ENCODE data around the gene GMDS.

Gene GMDS

DNA sequence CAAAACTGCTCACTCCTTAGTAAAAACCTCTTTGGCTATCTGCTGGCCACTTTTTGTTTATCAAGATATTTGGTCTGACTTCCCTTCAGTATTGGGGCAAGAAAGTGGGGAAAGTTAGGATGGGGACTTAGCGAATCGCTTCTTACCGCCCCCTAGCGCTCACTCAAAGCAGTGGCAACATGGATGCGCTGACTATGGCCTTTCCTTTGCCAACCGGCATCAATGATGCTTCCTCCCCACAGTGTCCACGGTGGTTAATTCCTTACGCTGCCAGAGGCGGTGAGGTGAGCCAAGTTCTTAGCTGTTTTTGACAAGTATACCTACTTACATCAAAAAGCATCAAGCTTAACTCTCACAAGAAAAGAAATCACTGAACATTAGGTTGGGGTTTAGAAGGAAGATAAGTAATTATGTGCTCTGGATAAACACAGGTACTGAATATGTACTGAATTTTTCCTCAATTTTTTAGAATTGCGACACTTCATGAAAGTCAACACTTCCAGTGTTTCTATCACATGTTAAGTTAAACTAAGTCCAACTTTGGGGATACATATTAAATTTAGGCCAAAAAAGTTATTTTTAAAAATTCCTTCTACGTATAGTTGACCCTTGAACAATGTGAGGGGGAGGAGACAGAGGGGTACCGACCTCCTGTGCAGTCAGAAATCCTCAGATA is 86.7 kb downstream of the GMDS start:
- Histone ChIP-seq H3K27ac (ENCODE audit: low read length) (no peak overlapping the region), H3K4me1 (ENCODE audit: control insufficient read depth, insufficient read depth, low read length) (no peaks in the 10 kb centered on the region), H3K9me3 (ENCODE audit: control insufficient read depth in 2 of 2, low read length in 2 of 2) (no peaks in the 10 kb centered on the region), H3K4me3 (ENCODE audit: low read length in 2 of 2) (no peak overlapping the region), H3K36me3 (ENCODE audit: control insufficient read depth in 2 of 2, insufficient read depth in 2 of 2, low read length in 2 of 2) (no peaks in the 10 kb centered on the region), H3K27me3 (ENCODE audit: control insufficient read depth in 1 of 2, insufficient read depth in 2 of 2, low read length in 2 of 2) (no peaks in the 10 kb centered on the region), H3K9ac (ENCODE audit: low read length in 2 of 2) (no peak overlapping the region)

- no peak overlapping the region for H3K4me3 ChIP-seq (ENCODE audit: low read length in 2 of 2)
- no peaks in the 10 kb centered on the region for H3K9me3 ChIP-seq (ENCODE audit: control insufficient read depth in 2 of 2, low read length in 2 of 2)
- H3K27me3 ChIP-seq (ENCODE audit: control insufficient read depth in 1 of 2, insufficient read depth in 2 of 2, low read length in 2 of 2), result no peaks in the 10 kb centered on the region
- H3K27ac ChIP-seq (ENCODE audit: low read length), result no peak overlapping the region
- no peak overlapping the region for H3K9ac ChIP-seq (ENCODE audit: low read length in 2 of 2)
- H3K36me3 ChIP-seq (ENCODE audit: control insufficient read depth in 2 of 2, insufficient read depth in 2 of 2, low read length in 2 of 2), result no peaks in the 10 kb centered on the region
- no peaks in the 10 kb centered on the region for H3K4me1 ChIP-seq (ENCODE audit: control insufficient read depth, insufficient read depth, low read length)
These were observed 87.8 kb downstream of the GMDS start for GRCh38 chr6:2157441-2158127.

DNA sequence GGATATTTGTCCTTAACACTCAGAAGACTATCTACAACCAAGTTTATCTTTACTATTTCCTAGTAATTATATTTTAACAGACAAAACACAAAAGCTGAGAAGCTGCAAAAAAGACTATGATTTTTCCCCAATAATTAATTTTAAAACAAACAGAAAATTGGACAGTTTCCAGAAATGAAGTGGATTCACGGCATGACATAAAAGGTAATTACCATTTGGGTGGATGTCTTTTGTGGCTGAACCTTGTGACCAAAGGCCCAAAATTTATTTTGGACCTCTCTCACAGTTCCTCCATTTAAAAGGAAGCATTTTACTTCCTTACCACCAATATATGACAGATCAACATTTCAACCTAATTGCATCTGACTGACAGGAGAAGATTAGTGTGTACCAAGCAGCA is 90.2 kb downstream of the GMDS start:
- no peaks in the 10 kb centered on the region for H3K27me3 ChIP-seq (ENCODE audit: control insufficient read depth in 1 of 2, insufficient read depth in 2 of 2, low read length in 2 of 2)
- no peak overlapping the region for H3K9ac ChIP-seq (ENCODE audit: low read length in 2 of 2)
- no peaks in the 10 kb centered on the region for H3K36me3 ChIP-seq (ENCODE audit: control insufficient read depth in 2 of 2, insufficient read depth in 2 of 2, low read length in 2 of 2)
- no peaks in the 10 kb centered on the region for H3K4me1 ChIP-seq (ENCODE audit: control insufficient read depth, insufficient read depth, low read length)
- H3K9me3 ChIP-seq (ENCODE audit: control insufficient read depth in 2 of 2, low read length in 2 of 2), result no peaks in the 10 kb centered on the region
- no peak overlapping the region for H3K4me3 ChIP-seq (ENCODE audit: low read length in 2 of 2)
- H3K27ac ChIP-seq (ENCODE audit: low read length), result no peak overlapping the region

DNA sequence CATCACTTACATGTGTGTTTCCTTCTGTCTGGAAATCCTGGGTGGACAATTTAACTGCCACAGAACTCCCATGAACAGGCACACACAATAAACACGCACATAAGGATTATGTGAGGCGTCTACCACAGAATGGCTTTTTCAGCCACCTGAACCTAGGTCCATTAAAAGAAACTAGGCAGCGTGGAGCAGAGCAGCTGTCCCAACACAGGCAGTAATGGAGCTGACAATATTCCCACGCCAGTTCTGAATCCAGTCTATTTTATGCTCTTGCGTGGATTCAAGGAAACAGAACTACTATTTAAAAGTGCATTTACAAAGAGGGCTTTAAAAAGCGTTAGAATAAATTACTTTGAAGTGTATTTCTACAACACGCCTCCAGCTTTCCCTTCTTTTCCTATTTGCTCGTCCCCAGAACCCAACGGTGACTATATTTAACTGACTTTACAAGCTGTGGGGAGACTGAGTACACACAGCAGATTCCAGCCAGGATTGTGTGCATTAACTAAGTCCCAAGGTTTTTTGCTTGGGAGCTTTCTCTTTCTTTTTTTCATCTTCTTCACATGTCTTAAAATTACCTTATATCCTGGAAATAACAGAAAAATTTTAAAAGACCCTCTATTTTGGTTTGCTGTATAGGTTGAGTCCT is 95.9 kb downstream of the GMDS start:
- Histone ChIP-seq H3K27ac (ENCODE audit: low read length) (no peak overlapping the region), H3K36me3 (ENCODE audit: control insufficient read depth in 2 of 2, insufficient read depth in 2 of 2, low read length in 2 of 2) (no peaks in the 10 kb centered on the region), H3K9ac (ENCODE audit: low read length in 2 of 2) (no peak overlapping the region), H3K27me3 (ENCODE audit: control insufficient read depth in 1 of 2, insufficient read depth in 2 of 2, low read length in 2 of 2) (no peaks in the 10 kb centered on the region), H3K4me3 (ENCODE audit: low read length in 2 of 2) (no peak overlapping the region), H3K9me3 (ENCODE audit: control insufficient read depth in 2 of 2, low read length in 2 of 2) (no peaks in the 10 kb centered on the region), H3K4me1 (ENCODE audit: control insufficient read depth, insufficient read depth, low read length) (no peaks in the 10 kb centered on the region)

DNA sequence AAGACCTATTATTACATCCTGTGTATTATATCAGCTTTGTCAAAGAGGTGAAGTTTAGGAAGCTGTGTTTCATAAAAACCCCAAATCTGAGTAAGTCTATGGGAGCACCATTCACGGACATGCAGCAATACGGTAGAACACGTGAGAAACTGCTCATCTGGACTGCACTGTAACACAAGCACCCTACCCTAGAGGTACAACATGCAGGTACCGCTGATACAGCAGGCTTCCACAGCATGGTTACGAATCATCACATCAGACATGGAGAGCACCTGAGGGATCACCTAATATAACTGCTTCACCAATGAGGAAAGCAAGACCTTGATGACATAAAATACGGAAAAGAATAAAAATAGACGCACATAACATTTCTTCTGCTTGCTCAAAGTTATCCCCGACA is 96.7 kb downstream of the GMDS start:
- H3K9ac ChIP-seq (ENCODE audit: low read length in 2 of 2), result no peak overlapping the region
- no peak overlapping the region for H3K4me3 ChIP-seq (ENCODE audit: low read length in 2 of 2)
- H3K9me3 ChIP-seq (ENCODE audit: control insufficient read depth in 2 of 2, low read length in 2 of 2), result no peaks in the 10 kb centered on the region
- no peaks in the 10 kb centered on the region for H3K36me3 ChIP-seq (ENCODE audit: control insufficient read depth in 2 of 2, insufficient read depth in 2 of 2, low read length in 2 of 2)
- H3K27ac ChIP-seq (ENCODE audit: low read length), result no peak overlapping the region
- H3K27me3 ChIP-seq (ENCODE audit: control insufficient read depth in 1 of 2, insufficient read depth in 2 of 2, low read length in 2 of 2), result no peaks in the 10 kb centered on the region
- H3K4me1 ChIP-seq (ENCODE audit: control insufficient read depth, insufficient read depth, low read length), result no peaks in the 10 kb centered on the region

- Histone ChIP-seq H3K4me3 (ENCODE audit: low read length in 2 of 2) (no peak overlapping the region), H3K4me1 (ENCODE audit: control insufficient read depth, insufficient read depth, low read length) (no peaks in the 10 kb centered on the region), H3K27me3 (ENCODE audit: control insufficient read depth in 1 of 2, insufficient read depth in 2 of 2, low read length in 2 of 2) (no peaks in the 10 kb centered on the region), H3K27ac (ENCODE audit: low read length) (no peak overlapping the region), H3K36me3 (ENCODE audit: control insufficient read depth in 2 of 2, insufficient read depth in 2 of 2, low read length in 2 of 2) (no peaks in the 10 kb centered on the region), H3K9me3 (ENCODE audit: control insufficient read depth in 2 of 2, low read length in 2 of 2) (no peaks in the 10 kb centered on the region), H3K9ac (ENCODE audit: low read length in 2 of 2) (no peak overlapping the region)
These were observed 97.5 kb downstream of the GMDS start for GRCh38 chr6:2147766-2148448.

GRCh38 chr6:2147261-2147660 is 98.1 kb downstream of the GMDS start:
- H3K4me1 ChIP-seq (ENCODE audit: control insufficient read depth, insufficient read depth, low read length), result no peaks in the 10 kb centered on the region
- H3K4me3 ChIP-seq (ENCODE audit: low read length in 2 of 2), result no peak overlapping the region
- H3K9me3 ChIP-seq (ENCODE audit: control insufficient read depth in 2 of 2, low read length in 2 of 2), result no peaks in the 10 kb centered on the region
- H3K36me3 ChIP-seq (ENCODE audit: control insufficient read depth in 2 of 2, insufficient read depth in 2 of 2, low read length in 2 of 2), result no peaks in the 10 kb centered on the region
- H3K27me3 ChIP-seq (ENCODE audit: control insufficient read depth in 1 of 2, insufficient read depth in 2 of 2, low read length in 2 of 2), result no peaks in the 10 kb centered on the region
- no peak overlapping the region for H3K27ac ChIP-seq (ENCODE audit: low read length)
- H3K9ac ChIP-seq (ENCODE audit: low read length in 2 of 2), result no peak overlapping the region

- no peaks in the 10 kb centered on the region for H3K27me3 ChIP-seq (ENCODE audit: control insufficient read depth in 1 of 2, insufficient read depth in 2 of 2, low read length in 2 of 2)
- no peak overlapping the region for H3K4me3 ChIP-seq (ENCODE audit: low read length in 2 of 2)
- no peak overlapping the region for H3K9ac ChIP-seq (ENCODE audit: low read length in 2 of 2)
- no peak overlapping the region for H3K27ac ChIP-seq (ENCODE audit: low read length)
- no peaks in the 10 kb centered on the region for H3K4me1 ChIP-seq (ENCODE audit: control insufficient read depth, insufficient read depth, low read length)
- H3K9me3 ChIP-seq (ENCODE audit: control insufficient read depth in 2 of 2, low read length in 2 of 2), result no peaks in the 10 kb centered on the region
- no peaks in the 10 kb centered on the region for H3K36me3 ChIP-seq (ENCODE audit: control insufficient read depth in 2 of 2, insufficient read depth in 2 of 2, low read length in 2 of 2)
These were observed 101.2 kb downstream of the GMDS start for GRCh38 chr6:2144210-2144609.

DNA sequence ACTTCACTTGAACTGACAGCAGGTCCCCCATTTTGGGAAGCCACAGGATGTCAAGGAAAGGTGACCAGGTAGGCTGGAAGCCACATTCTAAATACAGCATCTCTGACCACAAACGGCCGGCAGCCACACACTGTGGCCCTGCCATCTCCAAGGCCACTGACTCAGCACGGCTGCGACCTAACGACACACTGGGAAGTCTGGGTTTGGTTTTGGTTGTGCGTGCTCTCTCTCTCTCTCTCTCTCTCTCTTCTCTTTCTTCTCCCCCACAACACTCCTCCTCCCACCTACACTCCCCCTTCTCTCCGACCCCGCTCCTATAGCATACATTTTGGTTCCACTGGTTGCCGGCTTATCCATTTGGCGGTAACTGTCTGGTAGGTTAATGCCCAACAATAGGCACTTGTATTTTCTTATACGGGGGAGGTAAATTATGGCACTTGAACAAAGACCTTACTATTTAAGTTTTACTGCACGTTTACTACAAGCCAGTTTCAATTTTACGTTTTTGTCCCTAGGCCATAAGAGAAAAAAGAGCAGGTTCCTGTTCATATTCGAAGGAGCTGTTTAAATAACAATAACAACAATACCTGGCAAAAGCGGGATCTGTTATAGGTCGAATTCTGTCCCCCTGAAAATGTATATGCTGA is 103.6 kb downstream of the GMDS start:
- H3K27ac ChIP-seq (ENCODE audit: low read length), result no peak overlapping the region
- H3K4me3 ChIP-seq (ENCODE audit: low read length in 2 of 2), result no peak overlapping the region
- no peaks in the 10 kb centered on the region for H3K36me3 ChIP-seq (ENCODE audit: control insufficient read depth in 2 of 2, insufficient read depth in 2 of 2, low read length in 2 of 2)
- H3K27me3 ChIP-seq (ENCODE audit: control insufficient read depth in 1 of 2, insufficient read depth in 2 of 2, low read length in 2 of 2), result no peaks in the 10 kb centered on the region
- H3K9ac ChIP-seq (ENCODE audit: low read length in 2 of 2), result no peak overlapping the region
- H3K9me3 ChIP-seq (ENCODE audit: control insufficient read depth in 2 of 2, low read length in 2 of 2), result no peaks in the 10 kb centered on the region
- no peaks in the 10 kb centered on the region for H3K4me1 ChIP-seq (ENCODE audit: control insufficient read depth, insufficient read depth, low read length)

- no peaks in the 10 kb centered on the region for H3K4me1 ChIP-seq (ENCODE audit: control insufficient read depth, insufficient read depth, low read length)
- no peak overlapping the region for H3K27ac ChIP-seq (ENCODE audit: low read length)
- no peaks in the 10 kb centered on the region for H3K36me3 ChIP-seq (ENCODE audit: control insufficient read depth in 2 of 2, insufficient read depth in 2 of 2, low read length in 2 of 2)
- H3K4me3 ChIP-seq (ENCODE audit: low read length in 2 of 2), result no peak overlapping the region
- no peaks in the 10 kb centered on the region for H3K27me3 ChIP-seq (ENCODE audit: control insufficient read depth in 1 of 2, insufficient read depth in 2 of 2, low read length in 2 of 2)
- no peak overlapping the region for H3K9ac ChIP-seq (ENCODE audit: low read length in 2 of 2)
- H3K9me3 ChIP-seq (ENCODE audit: control insufficient read depth in 2 of 2, low read length in 2 of 2), result no peaks in the 10 kb centered on the region
These were observed 104.8 kb downstream of the GMDS start for GRCh38 chr6:2140438-2141128.
